HG03439 (cell line): ENCODE data around the gene ATG4B.
A peak's percentile ranks its signal among the peaks of the same experiment; 100 is the strongest.

Source experiments
- ATAC-seq: cut with Tn5 transposase; IDR thresholded peaks from one replicate; pipeline ENCODE4 v1.9.1; 2021; ENCODE audit warnings: mild to moderate bottlenecking, moderate library complexity; ENCODE audit not compliant: unreplicated experiment

Gene ATG4B

GRCh38 chr2:241680827-241681599 lies 43.5 kb downstream of the ATG4B start:
- ATAC-seq: no peak

DNA sequence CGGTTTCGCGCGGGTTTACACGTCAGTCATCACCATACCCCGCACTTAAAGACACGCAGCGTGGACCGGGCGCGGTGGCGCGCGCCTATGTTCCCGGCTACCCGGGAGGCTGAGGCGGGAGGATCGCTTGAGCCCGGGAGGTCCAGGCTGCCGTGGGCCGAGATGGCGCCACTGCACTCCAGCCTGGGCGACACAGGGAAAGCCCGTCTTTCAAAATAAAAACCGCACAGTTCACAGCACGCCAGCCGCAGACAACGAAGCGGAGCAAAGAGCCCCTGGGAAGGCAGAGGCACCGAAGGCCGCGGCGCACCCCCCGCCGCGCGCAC lies 48.8 kb downstream of the ATG4B start:
- ATAC-seq: peak; percentile 25

- peak; percentile 87 for ATAC-seq
Measured at GRCh38 chr2:241686650-241687425, 49.3 kb downstream of the ATG4B start, which contains the start of gene DTYMK. TSS of gene DTYMK (minus strand) at chr2:241686815. CDS start at chr2:241686783, 32 bp downstream.

DNA sequence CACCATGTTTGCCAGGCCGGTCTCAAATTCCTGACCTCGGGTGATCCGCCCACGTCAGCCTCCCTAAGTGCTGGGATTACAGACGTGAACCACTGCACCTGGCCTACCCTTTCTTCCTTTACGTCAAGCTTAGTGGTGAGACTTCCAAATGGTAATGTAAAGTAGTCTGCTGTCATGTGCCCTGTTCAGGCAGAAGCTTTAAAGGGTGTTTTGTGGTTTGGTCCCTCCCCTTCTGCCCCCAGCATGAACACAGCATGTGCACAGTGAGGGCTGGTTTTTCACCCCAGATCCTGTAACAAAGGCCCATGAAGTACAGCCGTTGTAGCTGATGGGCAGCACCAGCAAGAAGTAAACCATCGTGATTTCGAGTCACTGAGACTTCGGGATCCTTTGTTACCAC lies 51.8 kb downstream of the ATG4B start:
- ATAC-seq: no peak

GRCh38 chr2:241690202-241690717 lies 52.8 kb downstream of the ATG4B start:
- no peak for ATAC-seq

DNA sequence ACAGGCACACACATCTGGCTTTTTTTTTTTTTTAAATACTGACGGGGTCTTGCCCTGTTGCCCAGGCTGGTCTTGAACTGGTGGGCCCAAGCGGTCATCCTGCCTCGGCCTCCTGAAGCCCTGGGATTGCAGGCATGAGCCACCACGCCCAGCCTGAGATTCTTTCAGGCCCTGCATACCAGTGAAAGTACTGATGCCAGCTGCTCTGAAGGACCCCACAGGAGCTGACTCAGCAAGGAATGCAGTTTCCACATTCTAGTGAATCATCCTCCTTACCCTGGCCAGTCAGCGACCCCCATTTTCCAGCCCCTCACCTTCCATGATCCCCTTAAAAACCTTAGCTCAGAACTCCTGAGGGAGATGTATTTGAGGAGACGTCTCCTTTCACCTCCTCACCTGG lies 55.0 kb downstream of the ATG4B start:
- no peak for ATAC-seq

DNA sequence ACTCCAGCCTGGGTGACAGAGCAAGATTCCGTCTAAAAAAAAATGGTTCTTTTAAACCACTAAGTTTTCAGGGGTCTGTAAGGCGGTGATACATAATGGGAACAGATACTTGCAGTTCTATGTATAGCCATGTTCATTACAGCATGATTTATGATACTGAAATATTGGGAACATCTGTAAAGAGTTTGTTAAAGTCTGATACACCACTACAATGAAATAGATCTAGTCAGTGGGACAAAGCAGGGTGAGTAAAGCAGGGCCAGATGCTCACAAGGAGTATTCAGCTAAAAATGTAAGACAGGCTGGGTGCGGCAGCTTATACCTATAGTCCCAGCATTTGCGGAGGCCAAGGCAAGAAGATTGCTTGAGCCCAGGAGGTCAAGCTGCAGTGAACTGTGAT lies 58.2 kb downstream of the ATG4B start:
- ATAC-seq: no peak

DNA sequence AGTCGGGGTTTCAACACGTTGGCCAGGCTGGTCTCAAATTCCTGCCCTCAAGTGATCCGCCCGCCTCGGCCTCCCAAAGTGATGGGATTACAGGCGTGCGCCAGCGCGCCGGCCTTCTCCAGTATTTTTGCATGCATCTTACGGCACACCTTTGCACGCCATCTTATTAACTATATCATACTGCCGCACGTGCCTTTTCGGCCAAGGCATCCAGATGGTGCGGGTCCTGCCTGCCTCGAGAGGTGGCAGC lies 63.6 kb downstream of the ATG4B start:
- no peak for ATAC-seq

DNA sequence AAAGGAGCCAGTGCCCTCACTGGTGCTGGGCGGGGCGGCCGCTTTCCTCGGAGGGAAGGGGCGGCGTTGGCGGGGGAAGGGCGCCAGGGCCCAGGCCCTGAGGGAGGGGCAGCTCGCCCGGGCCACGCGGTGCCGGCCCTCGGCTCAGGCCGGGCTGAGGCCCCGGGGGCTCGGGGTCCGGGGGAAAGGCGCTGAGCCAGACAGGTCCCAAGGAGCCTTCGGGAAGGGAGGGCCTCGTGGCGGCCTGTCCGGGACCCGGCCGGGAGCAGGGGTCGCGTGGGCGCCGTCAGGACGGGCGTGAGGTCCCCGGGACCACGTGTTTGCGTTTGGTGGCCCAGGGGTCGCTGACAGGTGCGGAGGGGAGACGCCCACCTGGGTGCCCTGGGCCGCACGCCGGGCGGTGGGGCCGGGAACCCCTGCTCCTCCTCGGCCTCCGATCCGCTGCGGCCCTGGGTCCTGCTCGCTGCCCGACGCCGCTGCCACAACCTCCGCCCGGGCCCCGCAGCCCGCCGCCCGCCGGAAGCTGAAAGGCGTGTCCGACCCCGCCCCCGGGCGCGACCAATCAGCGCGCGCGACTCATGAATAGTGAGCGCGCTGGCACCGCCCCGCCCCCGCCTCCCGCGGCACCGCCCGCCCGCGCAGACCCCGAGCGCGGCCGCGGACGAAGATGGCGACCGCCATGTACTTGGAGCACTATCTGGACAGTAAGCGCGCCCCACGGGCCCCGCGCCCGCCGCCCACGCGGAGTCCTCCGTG lies 64.1 kb downstream of the ATG4B start, which contains the start of gene ING5:
Gene ING5, plus strand, starts transcription at position 641 of the 756 bp plus-strand sequence. Its CDS starts 27 bp downstream, at position 668.
- ATAC-seq: peak; percentile 63

- peak; percentile 62 for ATAC-seq
Measured at GRCh38 chr2:241702155-241703031, 64.9 kb downstream of the ATG4B start.

GRCh38 chr2:241703032-241703604 lies 65.6 kb downstream of the ATG4B start:
- no peak for ATAC-seq

DNA sequence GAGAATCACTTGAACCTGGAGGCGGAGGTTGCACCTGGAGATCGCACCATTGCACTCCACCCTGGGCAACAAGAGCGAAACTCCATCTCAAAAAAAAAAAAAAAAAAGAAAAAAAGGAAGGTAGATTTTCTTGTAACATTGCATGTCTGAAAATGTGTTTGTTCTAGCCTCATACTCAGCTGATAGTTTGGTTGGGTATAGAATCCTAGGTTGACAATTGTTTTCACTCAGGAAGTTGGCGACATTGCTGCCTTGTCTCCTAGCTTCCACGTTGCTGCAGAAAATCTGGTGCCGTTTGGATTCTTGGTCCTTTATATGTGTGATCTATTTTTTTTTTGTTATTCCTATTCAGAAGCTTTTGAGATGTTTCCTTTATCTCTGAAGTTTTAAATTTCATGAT lies 69.0 kb downstream of the ATG4B start:
- ATAC-seq: no peak

GRCh38 chr2:241708879-241709278 lies 71.4 kb downstream of the ATG4B start:
- no peak for ATAC-seq

- ATAC-seq: no peak
Measured at GRCh38 chr2:241719093-241719492, 81.6 kb downstream of the ATG4B start.

- no peak for ATAC-seq
Measured at GRCh38 chr2:241720099-241720498, 82.6 kb downstream of the ATG4B start.

DNA sequence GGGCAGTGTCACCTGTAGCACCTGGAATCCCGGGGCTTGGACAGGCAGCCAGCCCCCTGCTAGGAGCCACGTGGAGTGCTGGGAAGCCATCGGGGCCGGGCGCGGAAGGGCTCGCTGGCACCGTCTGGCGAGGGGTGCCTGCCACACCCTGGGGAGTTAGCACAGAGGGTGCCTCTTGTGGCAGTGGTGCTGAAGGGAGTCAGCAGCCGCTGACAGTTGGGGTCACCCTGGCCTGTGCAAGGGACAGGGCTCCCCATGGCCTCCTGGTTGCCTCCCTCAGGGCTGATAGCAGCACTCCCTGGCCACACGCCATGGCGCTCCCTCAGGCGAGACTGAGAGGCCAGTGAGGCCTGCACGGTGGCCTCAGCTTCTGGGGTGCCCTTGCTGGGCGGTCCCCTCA lies 83.1 kb downstream of the ATG4B start:
- no peak for ATAC-seq

DNA sequence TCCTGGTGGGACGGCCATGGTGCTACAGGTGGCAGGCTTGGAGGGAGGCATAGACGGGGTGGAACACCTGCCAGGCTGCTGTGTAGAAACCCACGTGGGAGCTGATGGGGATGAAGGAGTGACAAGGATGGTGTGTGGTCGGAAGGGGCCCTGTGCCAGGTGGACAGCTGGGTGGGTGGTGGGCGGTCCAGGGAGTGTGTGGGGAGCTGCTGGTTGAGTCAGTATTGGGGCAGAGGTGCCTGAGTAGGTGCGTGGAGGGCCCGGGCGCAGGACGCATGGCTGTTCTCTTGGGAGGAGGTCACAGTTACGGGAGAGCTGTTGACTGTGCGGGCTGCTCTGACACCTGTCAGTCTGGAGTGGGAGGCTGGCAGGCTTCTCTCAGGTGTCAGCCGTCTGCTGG lies 84.4 kb downstream of the ATG4B start:
- no peak for ATAC-seq

DNA sequence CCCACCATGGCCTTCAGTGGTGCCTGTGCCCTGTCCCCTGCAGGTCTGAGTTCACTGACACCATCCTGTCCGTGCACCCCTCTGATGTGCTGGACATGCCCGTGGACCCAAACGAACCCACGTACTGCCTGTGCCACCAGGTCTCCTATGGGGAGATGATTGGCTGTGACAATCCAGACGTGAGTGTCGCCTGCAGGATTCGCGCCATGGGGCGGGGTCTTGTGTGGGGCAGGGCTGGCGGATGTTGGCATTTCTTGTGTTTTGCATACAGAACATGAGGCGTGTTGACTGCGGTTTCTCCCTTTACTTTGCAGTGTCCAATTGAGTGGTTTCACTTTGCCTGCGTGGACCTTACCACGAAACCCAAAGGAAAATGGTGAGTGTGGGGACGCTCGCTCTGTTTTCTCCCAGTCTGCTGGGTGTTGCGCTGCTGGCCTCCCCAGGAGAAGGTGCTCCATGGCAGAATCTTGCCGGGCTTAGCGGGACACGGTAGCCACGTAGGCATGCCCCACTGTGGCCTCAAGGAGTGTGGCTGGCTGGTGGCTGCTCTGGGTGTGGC lies 85.5 kb downstream of the ATG4B start:
- ATAC-seq: no peak
